ENCODE measurements around the gene ENPP1.
A peak's percentile ranks its signal among the peaks of the same experiment; 100 is the strongest.

DNA sequence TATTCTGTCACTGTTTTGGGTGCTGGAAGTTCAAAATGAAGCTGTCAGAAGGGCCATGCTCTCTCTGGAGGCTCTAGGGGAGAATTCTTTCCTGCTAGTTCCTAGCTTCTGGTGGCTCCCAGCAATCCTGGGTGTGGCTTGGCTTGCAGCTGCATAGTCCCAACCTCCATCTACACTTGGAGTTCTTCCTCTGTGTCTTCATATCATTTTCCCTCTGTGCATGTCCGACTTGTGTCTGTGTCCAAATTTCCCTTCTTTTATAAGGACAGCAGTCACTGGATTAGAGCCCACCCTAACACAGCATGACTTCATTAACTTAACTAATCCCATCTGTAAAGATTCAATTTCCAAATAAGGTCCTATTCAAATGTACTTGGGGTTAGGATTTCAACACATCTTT is 23.3 kb upstream of the ENPP1 start:
- TF ChIP-seq CTCF (IDR thresholded peaks at IDR 0.05) (no peak), POLR2A (IDR thresholded peaks at IDR 0.05) (no peak), POLR2AphosphoS5 (IDR thresholded peaks at IDR 0.05; ENCODE audit: insufficient read depth in 1 of 2, low read depth in 1 of 2) (peak in 1 of 2 donors; percentile 22)

Measured in vagina (tissue), 2 donors.